ENCODE data around the gene EIF4E3.

EIF4E3 gene

DNA sequence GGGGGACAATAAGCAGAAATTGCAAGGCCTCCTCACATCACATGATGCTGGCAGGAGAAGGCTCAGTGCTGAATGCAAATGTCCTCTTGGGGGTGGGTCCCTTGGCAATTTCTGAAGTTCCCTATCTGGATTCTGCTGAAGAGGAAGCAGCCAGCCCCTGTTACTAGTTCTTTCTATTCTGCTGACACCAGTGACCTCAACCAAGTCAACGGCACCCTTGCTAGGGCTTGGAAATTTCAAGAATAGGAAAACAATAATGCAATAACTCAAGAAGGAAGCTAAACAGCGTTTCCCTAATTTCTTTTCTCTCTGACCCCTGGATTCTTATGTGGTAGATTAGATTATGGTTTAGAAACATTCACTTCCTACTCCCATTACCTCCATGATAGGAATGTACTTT, 95.5 kb downstream of the EIF4E3 start:
- H3K27me3 ChIP-seq (ENCODE audit: insufficient read depth, poor library complexity, severe bottlenecking) = no peaks in the 10 kb centered on the region

GRCh38 chr3:71629289-71629688, 95.9 kb downstream of the EIF4E3 start:
- Histone ChIP-seq H3K27ac (replicated peaks) (peak overlapping the region; percentile 33; the same call in 1 of the 2 replicates), H3K4me3 (replicated peaks; ENCODE audit: insufficient read depth, low read length) (no peak overlapping the region), H3K27me3 (ENCODE audit: insufficient read depth, poor library complexity, severe bottlenecking) (no peaks in the 10 kb centered on the region)
- TF ChIP-seq POLR2AphosphoS5 (IDR thresholded peaks at IDR 0.05; ENCODE audit: low read depth) = no peak
- TF ChIP-seq GABPA (IDR thresholded peaks at IDR 0.05; ENCODE audit: low read depth) = no peak
- no peak for DNase-seq (ENCODE audit: low read depth in 1 of 2, low spot score in 1 of 2)

More for the DNA sequence above, 95.5 kb downstream of the EIF4E3 start:
- H3K4me3 ChIP-seq (replicated peaks; ENCODE audit: insufficient read depth, low read length) = no peak overlapping the region
- DNase-seq (ENCODE audit: low read depth in 1 of 2, low spot score in 1 of 2) = peak; percentile 57 to 84
- H3K27ac ChIP-seq (replicated peaks) = peak overlapping the region; percentile 33
- no peak for TF ChIP-seq SPI1 (IDR thresholded peaks at IDR 0.05; ENCODE audit: borderline replicate concordance, low read depth)
- no peak for TF ChIP-seq CTCF (IDR thresholded peaks at IDR 0.05; ENCODE audit: insufficient read depth, low read length)
- TF ChIP-seq, protein P1, sequence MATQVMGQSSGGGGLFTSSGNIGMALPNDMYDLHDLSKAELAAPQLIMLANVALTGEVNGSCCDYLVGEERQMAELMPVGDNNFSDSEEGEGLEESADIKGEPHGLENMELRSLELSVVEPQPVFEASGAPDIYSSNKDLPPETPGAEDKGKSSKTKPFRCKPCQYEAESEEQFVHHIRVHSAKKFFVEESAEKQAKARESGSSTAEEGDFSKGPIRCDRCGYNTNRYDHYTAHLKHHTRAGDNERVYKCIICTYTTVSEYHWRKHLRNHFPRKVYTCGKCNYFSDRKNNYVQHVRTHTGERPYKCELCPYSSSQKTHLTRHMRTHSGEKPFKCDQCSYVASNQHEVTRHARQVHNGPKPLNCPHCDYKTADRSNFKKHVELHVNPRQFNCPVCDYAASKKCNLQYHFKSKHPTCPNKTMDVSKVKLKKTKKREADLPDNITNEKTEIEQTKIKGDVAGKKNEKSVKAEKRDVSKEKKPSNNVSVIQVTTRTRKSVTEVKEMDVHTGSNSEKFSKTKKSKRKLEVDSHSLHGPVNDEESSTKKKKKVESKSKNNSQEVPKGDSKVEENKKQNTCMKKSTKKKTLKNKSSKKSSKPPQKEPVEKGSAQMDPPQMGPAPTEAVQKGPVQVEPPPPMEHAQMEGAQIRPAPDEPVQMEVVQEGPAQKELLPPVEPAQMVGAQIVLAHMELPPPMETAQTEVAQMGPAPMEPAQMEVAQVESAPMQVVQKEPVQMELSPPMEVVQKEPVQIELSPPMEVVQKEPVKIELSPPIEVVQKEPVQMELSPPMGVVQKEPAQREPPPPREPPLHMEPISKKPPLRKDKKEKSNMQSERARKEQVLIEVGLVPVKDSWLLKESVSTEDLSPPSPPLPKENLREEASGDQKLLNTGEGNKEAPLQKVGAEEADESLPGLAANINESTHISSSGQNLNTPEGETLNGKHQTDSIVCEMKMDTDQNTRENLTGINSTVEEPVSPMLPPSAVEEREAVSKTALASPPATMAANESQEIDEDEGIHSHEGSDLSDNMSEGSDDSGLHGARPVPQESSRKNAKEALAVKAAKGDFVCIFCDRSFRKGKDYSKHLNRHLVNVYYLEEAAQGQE (IDR thresholded peaks at IDR 0.05; ENCODE audit: insufficient replicate concordance, low read depth) = no peak
- no peak for TF ChIP-seq POLR2AphosphoS5 (IDR thresholded peaks at IDR 0.05; ENCODE audit: low read depth)
- TF ChIP-seq GABPA (IDR thresholded peaks at IDR 0.05; ENCODE audit: low read depth) = no peak

- no peak for TF ChIP-seq GABPA (IDR thresholded peaks at IDR 0.05; ENCODE audit: low read depth)
- no peak for TF ChIP-seq POLR2AphosphoS5 (IDR thresholded peaks at IDR 0.05; ENCODE audit: low read depth)
- no peak for TF ChIP-seq SPI1 (IDR thresholded peaks at IDR 0.05; ENCODE audit: borderline replicate concordance, low read depth)
- no peak for TF ChIP-seq CTCF (IDR thresholded peaks at IDR 0.05; ENCODE audit: insufficient read depth, low read length)
- TF ChIP-seq, protein P1 (IDR thresholded peaks at IDR 0.05; ENCODE audit: insufficient replicate concordance, low read depth) = no peak
- DNase-seq (ENCODE audit: low read depth in 1 of 2, low spot score in 1 of 2) = no peak
- Histone ChIP-seq H3K27ac (replicated peaks) (no peak overlapping the region), H3K27me3 (ENCODE audit: insufficient read depth, poor library complexity, severe bottlenecking) (no peaks in the 10 kb centered on the region), H3K4me3 (replicated peaks; ENCODE audit: insufficient read depth, low read length) (no peak overlapping the region)
These were observed 96.7 kb downstream of the EIF4E3 start for GRCh38 chr3:71628522-71628921.

GRCh38 chr3:71625676-71626075, 99.5 kb downstream of the EIF4E3 start:
- H3K4me3 ChIP-seq (replicated peaks; ENCODE audit: insufficient read depth, low read length) = no peak overlapping the region
- TF ChIP-seq POLR2AphosphoS5 (IDR thresholded peaks at IDR 0.05; ENCODE audit: low read depth) (no peak), CTCF (IDR thresholded peaks at IDR 0.05; ENCODE audit: insufficient read depth, low read length) (no peak), SPI1 (IDR thresholded peaks at IDR 0.05; ENCODE audit: borderline replicate concordance, low read depth) (no peak), GABPA (IDR thresholded peaks at IDR 0.05; ENCODE audit: low read depth) (no peak)
- TF ChIP-seq, protein P1 (IDR thresholded peaks at IDR 0.05; ENCODE audit: insufficient replicate concordance, low read depth) = no peak
- no peak overlapping the region for H3K27ac ChIP-seq (replicated peaks)
- no peak for DNase-seq (ENCODE audit: low read depth in 1 of 2, low spot score in 1 of 2)
- H3K27me3 ChIP-seq (ENCODE audit: insufficient read depth, poor library complexity, severe bottlenecking) = no peaks in the 10 kb centered on the region
